Forelimb muscle (tissue), 1 donor: Measurements from ENCODE around the gene NANOG. TPM values are rescaled to one million over a fixed set of nuclear protein-coding genes. Genes with fewer than 3 reads are reported as not detected.

ENCODE experiments used
- polyA plus RNA-seq: library from polyadenylated mRNA; unstranded; fragments of 120-200 nt; gene quantifications from one replicate; pipeline ENCODE4 v1.2.1, GENCODE V29; 2013; ENCODE audit not compliant: insufficient read length

The NANOG gene
- polyA plus RNA-seq, 1 donor, result 0.13 TPM

Other genes starting within 250 kb of the NANOG start
- not detected for gene APOBEC1, start 123.5 kb upstream of the NANOG start, polyA plus RNA-seq
- gene GDF3, start 93.6 kb upstream of the NANOG start, polyA plus RNA-seq, result not detected
- not detected for gene DPPA3, start 78.0 kb upstream of the NANOG start, polyA plus RNA-seq
- gene CLEC4C, start 42.0 kb upstream of the NANOG start, polyA plus RNA-seq, result 0.23 TPM
- gene NANOGNB, start 24.2 kb upstream of the NANOG start, polyA plus RNA-seq, result not detected
- gene SLC2A14, start 83.5 kb downstream of the NANOG start, polyA plus RNA-seq, result 0.47 TPM
- gene SLC2A3, start 146.8 kb downstream of the NANOG start, polyA plus RNA-seq, result 15.2 TPM
- gene FOXJ2, start 243.3 kb downstream of the NANOG start, polyA plus RNA-seq, result 18.8 TPM